ENCODE data around the gene CLIP2.

Gene CLIP2

GRCh38 chr7:74269757-74270277, 19.4 kb upstream of the CLIP2 start:
- TF ChIP-seq MAX (IDR thresholded peaks at IDR 0.05; ENCODE audit: low read depth, low read length) (peak; percentile 53; the same call in 1 of the 2 replicates), CTCF (IDR thresholded peaks at IDR 0.05; ENCODE audit: low read depth, low read length) (no peak)
- peak; percentile 80 for DNase-seq (ENCODE audit: low read depth)
- H3K4me3 ChIP-seq (ENCODE audit: low read depth, low read length), result peak overlapping the region; percentile 12

- TF ChIP-seq MYC (IDR thresholded peaks at IDR 0.05; ENCODE audit: low read depth, low read length) (no peak), POLR2A (IDR thresholded peaks at IDR 0.05; ENCODE audit: extremely low read depth, insufficient read length) (no peak), MAX (IDR thresholded peaks at IDR 0.05; ENCODE audit: low read depth, low read length) (no peak), CTCF (IDR thresholded peaks at IDR 0.05; ENCODE audit: low read depth, low read length) (no peak)
- no peak overlapping the region for H3K4me3 ChIP-seq (ENCODE audit: low read depth, low read length)
- peak; percentile 82 for DNase-seq (ENCODE audit: low read depth)
Measured at GRCh38 chr7:74271742-74272141, 17.5 kb upstream of the CLIP2 start.

- DNase-seq (ENCODE audit: low read depth), result peak; percentile 100
- H3K4me3 ChIP-seq (ENCODE audit: low read depth, low read length), result peak overlapping the region; percentile 40
- TF ChIP-seq MAX (IDR thresholded peaks at IDR 0.05; ENCODE audit: low read depth, low read length) (peak; percentile 92), POLR2A (IDR thresholded peaks at IDR 0.05; ENCODE audit: extremely low read depth, insufficient read length) (no peak), CTCF (IDR thresholded peaks at IDR 0.05; ENCODE audit: low read depth, low read length) (no peak), MYC (IDR thresholded peaks at IDR 0.05; ENCODE audit: low read depth, low read length) (peak; percentile 98)
Measured at GRCh38 chr7:74272305-74273038, 16.7 kb upstream of the CLIP2 start.

GRCh38 chr7:74275401-74275881, 13.8 kb upstream of the CLIP2 start:
- peak; percentile 88 for TF ChIP-seq CTCF (IDR thresholded peaks at IDR 0.05; ENCODE audit: low read depth, low read length)
- TF ChIP-seq MAX (IDR thresholded peaks at IDR 0.05; ENCODE audit: low read depth, low read length), result peak; percentile 77
- no peak for TF ChIP-seq POLR2A (IDR thresholded peaks at IDR 0.05; ENCODE audit: extremely low read depth, insufficient read length)
- peak; percentile 62 for TF ChIP-seq MYC (IDR thresholded peaks at IDR 0.05; ENCODE audit: low read depth, low read length)
- DNase-seq (ENCODE audit: low read depth), result peak; percentile 75
- no peak overlapping the region for H3K4me3 ChIP-seq (ENCODE audit: low read depth, low read length)

- no peak for TF ChIP-seq CTCF (IDR thresholded peaks at IDR 0.05; ENCODE audit: low read depth, low read length)
- no peak for TF ChIP-seq MAX (IDR thresholded peaks at IDR 0.05; ENCODE audit: low read depth, low read length)
- TF ChIP-seq POLR2A (IDR thresholded peaks at IDR 0.05; ENCODE audit: extremely low read depth, insufficient read length), result no peak
- TF ChIP-seq MYC (IDR thresholded peaks at IDR 0.05; ENCODE audit: low read depth, low read length), result no peak
Measured at GRCh38 chr7:74277636-74278035, 11.6 kb upstream of the CLIP2 start.

More at GRCh38 chr7:74277636-74278035, 11.6 kb upstream of the CLIP2 start:
- no peak overlapping the region for H3K4me3 ChIP-seq (ENCODE audit: low read depth, low read length)
- DNase-seq (ENCODE audit: low read depth), result no peak

Measured in NB4 (cell line).